ENCODE measurements around the gene CLEC11A.
"Not testable (repeated sequence)": the region's sequence is repeated elsewhere in the genome, so short reads cannot be mapped to it uniquely, and the experiment has no call there.

The CLEC11A gene

DNA sequence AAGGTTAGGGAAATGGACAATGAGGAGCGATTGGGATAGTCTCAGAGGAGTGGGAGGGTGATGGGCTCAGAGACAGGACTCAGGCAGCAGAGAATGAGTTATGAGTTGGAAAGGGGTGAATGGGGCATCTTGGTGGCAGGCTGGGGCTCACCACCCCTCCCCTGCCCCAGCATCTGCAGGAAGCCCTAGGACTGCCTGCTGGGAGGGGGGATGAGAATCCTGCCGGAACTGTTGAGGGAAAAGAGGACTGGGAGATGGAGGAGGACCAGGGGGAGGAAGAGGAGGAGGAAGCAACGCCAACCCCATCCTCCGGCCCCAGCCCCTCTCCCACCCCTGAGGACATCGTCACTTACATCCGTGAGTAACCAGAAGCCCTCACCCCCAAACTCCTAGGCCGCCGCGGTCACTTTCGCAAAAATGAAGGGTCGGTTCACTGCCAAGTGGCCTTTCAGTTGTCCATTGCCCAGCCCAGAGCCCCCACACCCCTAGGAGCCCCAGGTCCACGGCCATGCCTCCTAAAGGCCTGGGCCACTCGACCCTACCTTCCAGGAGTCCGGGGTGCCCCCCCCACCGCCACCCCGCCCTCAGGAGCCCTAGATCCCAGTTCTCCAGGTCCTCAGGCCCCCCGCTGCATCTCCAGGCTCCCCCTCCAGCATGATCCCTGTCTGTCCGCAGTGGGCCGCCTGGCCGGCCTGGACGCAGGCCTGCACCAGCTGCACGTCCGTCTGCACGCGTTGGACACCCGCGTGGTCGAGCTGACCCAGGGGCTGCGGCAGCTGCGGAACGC is 764 bp downstream of the CLEC11A start:
- DNase-seq, result no peak

DNA sequence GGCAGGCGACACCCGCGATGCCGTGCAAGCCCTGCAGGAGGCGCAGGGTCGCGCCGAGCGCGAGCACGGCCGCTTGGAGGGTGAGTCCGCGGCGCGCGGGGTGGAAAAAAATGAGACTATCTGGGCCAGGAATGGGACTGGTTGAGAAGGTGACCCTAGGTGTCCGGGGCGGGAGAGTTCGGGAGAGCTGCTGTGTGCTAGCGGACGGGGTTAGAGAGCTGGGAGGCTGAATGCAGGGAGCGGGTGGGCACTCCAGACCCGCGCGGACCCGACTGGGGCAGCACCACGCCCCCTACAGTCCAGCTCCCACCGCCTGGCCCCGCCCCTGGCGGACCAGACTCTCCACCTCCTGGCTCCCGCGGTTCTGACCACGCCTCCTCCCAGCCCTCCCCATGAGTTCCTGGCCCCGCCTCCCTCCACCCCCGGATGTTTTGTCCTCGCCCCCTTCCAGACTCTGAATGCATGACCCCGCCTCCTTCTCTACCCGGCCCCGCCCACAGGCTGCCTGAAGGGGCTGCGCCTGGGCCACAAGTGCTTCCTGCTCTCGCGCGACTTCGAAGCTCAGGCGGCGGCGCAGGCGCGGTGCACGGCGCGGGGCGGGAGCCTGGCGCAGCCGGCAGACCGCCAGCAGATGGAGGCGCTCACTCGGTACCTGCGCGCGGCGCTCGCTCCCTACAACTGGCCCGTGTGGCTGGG is 1.5 kb downstream of the CLEC11A start:
- DNase-seq, result peak; percentile 97

DNA sequence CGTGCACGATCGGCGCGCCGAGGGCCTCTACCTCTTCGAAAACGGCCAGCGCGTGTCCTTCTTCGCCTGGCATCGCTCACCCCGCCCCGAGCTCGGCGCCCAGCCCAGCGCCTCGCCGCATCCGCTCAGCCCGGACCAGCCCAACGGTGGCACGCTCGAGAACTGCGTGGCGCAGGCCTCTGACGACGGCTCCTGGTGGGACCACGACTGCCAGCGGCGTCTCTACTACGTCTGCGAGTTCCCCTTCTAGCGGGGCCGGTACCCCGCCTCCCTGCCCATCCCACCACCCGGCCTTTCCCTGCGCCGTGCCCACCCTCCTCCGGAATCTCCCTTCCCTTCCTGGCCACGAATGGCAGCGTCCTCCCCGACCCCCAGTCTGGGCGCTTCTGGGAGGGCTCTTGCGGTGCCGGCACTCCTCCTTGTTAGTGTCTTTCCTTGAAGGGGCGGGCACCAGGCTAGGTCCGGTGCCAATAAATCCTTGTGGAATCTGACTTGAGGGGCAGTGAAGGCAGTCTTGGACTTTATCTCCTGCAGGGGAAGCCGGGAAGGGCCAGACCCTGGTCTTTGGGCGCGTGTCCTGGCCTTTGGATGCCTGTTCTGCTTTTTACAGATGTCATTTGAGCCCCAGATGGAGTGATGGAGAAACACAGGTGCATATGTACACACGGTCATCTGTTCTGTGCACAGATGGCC is 2.2 kb downstream of the CLEC11A start:
- DNase-seq, result peak in 1 of 2 experiments; percentile 64

DNA sequence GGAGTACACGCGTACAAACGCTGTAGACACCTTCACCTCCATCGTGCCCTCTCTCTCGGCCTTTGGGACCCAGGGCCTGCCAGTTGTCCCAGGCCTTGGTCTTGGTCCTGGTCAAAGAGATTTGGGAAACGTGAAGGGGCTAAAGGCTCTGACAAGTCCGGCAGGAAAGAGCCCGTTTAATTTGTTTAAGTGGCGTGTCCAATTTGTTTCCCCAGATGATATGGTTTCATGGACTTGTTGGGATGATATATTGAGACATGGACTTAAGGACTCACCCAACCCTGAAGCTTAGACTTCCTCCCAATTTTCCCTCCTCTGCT is 2.7 kb downstream of the CLEC11A start:
- no peak for DNase-seq

DNA sequence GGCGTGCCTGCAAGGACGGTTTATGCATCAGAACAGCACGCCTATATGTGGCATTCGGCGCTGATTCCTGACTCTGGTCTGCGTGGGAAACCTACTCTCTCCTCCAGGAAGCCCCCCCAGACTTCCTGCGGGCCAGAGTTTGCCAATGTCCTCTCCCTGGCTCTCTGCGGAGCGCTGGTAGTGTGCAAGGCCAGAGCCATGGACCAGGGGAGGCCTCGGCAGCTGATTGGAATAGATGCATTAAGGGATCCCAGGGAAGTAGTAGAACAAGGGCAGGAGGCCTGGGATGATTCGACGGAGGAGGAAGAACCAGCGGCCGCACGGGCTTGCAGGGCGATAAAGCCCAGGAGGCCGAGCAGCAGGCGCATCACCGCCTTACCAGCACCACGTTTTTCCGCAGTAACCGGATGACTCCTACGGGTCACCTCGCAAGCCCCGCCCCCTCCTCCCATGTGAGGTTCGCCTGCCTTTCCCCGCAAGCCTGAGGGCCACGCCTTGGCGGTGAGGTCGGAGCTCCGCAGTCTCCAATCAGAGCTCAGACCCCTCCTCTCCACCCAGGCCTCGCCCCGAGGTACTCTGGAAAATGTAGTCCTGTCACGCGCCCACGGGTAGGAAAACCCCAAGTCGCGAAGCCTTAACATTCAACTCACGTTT is 5.0 kb downstream of the CLEC11A start:
- no peak for DNase-seq

DNA sequence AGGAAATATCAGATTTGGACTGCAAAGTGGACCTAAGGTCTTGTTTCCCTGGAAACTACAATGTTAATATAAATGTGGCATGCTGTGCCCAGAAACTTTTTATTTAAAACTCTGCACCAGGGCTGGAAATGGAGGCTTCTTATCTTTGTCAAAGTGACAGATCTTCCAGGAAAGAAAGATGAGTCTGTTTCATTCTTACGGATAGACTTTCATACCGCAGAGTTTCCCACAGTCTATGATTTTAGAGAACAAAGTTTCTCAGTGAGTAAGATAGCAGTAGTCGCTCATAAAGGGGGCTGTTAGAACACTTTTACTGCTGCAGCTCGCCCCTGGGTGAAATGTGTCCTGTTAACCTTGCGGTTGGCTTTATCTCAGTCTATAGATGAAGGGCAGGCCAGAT is 6.7 kb downstream of the CLEC11A start:
- DNase-seq, result no peak

DNA sequence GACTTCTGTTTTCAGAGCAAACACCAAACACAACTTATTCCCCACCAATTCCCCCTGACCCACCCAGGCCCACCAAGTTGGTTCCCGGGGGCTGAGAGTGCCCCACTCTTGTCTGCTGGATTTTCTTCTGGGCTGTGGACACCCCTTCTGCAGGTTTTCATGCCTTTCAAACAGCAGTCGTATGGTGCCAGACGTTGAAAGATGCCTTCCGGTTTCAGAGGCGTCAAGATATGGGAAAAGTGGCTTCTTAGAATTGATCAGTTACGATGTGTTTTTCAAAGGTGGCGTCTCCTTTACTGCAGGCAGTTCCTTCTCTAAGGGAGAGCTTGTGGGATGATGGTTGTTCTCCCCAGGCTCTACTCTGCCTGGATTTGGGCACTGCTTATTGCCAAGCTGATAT is 12.7 kb downstream of the CLEC11A start:
- DNase-seq, result no peak

DNA sequence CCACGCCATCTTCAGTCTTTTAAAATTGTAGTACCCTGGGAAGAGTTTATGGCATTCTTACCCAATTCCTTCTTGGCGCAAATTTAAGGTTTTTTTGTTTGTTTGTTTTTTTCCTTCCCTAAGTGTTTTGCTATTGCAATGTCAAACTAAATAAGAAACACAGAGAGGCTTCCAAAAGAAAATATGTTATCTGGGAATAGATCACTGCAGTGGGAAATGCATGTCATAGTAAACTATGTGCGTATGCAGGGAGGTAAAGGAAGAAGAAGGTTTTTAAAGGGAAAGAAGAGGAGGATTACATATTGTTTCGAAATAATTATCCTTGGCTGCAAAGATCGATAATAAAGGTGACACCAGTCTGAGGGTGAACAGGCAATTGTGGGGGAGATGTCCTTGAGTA is 13.2 kb downstream of the CLEC11A start:
- no peak for DNase-seq

DNA sequence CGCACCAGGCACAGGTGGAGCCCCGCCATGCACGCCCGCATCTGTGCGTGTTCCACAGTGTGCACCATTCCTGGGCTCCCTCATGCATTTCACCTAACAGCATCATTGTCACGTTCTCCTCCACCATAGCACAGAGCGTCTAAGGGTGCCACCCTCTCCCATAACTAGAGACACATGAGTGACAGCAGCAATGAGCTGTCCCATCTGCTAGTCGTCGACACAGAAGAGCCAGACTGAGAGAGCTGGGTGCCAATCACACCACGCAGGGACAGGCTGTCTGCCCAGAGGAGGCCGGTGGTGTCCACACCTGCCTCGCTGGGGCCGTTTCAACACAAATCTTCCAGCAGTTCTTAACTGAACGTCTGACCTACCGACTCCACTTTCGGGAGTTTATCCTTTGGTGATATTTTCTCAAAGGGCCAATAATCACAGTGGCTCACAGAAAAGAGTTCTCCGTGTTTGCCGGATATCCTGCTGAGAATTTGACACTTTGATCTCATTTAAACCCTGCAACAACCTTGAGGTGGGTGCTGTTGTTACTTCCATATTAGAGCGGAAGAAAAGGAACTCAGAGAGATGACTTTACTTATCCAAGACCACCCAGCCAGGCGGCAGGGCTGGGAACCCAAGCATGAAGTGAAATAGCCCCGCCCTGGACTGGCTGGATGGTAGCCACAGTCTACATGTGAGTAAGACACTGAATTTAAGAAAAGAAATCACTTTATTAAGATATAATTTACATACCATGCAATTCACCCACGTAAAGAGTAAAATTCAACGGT is 16.2 kb downstream of the CLEC11A start:
- no peak for DNase-seq

DNA sequence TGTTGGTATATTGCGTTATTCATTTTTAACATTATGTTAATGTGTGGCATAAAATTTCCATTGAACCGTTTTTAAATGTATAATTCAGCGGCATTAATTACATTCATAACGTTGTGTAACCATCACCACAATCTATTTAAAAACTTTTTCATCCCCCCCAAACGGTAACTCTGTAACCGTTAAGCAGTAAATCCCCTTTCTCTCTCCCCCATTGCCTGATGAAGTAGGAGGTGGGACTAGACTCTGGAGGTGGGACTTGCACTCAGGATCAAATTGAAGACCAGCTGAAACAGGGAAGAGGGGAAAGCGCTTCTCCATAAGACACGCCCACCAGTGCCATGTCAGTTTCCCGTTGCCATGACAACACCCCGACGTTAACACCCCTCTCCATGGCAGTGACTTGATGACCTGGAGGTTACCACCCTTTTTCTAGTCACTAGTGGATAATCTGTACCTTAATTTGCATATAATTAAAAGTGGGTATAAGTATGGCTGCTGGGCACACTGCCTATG is 16.8 kb downstream of the CLEC11A start:
- DNase-seq, result no peak

DNA sequence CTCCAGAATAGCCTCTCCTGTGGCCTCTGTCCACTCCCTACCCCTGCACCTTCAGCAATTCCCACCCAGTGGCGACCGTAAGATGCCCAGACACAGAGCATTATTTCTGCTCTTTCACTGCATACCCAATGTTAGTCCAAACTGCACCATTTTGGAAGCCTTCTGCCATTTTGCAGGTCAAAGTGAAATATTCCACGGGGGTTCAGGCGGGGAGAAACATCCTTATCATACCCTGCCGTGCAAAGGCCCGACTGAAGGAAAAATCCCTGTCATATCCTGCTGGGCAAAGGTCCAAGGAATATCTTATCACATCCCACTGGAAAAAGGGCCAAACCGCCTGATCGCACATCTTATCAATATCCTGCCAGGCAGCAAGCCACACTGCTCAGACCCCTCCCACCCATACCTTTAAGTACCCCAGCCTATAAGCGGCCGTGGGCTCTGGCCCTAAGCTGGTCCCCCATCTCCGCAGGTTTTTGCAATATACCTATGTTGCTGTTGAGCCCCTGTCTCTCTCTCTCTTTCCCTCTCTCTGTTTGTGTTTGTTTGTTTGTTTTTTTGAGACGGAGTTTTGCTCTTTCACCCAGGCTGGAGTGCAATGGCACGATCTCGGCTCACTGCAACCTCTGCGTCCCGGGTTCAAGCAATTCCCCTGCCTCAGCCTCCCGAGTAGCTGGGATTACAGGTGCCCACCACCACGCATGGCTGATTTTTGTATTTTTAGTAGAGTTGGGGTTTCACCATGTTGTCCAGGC is 18.2 kb downstream of the CLEC11A start:
- no peak for DNase-seq

DNA sequence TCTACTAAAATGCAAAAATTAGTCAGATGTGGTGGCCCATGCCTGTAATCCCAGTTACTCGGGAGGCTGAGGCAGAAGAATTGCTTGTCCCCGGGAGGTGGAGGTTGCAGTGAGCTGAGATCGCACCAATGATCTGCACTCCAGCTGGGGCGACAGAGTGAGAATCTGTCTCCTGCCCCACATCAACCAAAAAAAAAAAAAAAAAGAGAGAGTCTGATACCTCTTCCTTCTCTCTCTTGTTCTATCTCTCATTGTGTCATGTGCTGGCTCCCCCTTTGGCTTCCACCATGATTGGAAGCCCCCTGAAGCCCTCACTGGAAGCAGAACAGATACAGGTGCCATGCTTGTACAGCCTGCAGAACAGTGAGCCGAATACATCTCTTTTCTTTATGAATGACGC is 20.4 kb downstream of the CLEC11A start:
- DNase-seq, result no peak

DNA sequence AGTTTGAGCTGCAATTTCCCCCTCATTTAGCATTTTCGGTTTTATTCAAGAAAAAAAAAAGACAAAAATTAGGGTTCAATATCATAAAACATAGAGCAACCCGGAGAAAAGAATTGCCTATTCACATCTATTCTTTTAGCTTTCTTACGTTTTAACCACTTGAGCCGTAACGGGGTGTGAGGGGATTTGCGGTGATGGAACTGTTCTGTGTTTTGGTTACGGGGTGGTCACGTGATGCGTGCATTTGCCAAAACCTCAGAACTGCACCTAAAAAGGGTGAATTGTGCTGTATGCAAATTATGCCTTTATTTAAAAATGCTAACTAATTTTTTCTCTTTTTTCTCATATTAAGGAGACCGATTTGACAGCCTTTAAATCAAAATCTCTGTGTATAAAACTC is 22.1 kb downstream of the CLEC11A start:
- DNase-seq, result no peak

DNA sequence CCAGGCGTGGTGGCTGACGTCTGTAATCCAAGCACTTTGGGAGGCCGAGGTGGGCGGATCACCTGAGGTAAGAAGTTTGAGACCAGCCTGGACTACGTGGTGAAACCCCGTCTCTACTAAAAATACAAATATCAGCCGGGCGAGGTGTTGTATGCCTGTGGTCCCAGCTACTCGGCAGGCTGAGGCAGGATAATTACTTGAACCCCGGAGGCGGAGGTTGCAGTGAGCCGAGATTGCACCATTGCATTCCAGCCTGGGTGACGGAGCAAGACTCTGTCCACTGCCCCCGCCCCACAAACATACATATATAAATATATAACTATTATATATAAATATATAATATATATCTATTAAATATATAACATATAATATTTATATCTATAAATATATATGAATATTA is 24.0 kb downstream of the CLEC11A start:
- DNase-seq, result not testable (repeated sequence)

DNA sequence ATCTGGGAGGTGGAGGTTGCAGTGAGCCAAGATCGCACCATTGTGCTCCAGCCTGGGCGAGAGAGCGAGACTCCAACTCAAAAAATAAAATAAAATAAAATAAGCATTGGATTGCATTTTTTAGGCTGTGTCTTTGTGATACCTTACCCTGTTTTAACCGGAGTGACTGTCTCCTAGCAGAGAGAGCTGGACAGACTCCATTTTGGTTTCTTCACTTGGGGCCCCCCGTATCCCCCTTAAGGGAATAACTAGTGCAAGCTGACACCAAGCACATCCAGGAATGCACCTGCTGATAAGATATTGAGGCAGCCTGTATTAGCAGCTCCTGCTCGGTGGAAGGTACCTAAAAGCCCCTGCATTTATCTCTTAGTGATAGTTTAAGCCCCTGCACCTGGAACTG is 26.3 kb downstream of the CLEC11A start:
- no peak for DNase-seq

DNA sequence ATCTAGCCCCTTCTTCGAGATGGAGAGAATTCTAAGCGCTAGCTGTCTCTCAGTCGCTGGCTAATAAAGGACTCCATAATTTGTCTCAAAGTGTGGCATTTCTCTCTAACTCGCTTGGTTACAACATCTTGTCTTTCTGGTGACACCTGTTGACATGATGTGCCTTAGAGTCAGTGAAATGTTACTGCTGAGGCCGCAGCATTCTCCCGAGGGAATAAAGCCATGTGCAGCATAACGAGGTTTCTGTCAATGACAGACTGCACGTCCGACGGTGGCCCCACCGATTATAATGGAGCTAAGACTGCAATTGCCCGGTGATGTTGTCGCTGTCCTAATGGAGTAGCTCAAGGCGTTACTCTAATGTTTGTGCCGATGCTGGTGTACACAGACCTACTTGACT is 26.8 kb downstream of the CLEC11A start:
- DNase-seq, result no peak

DNA sequence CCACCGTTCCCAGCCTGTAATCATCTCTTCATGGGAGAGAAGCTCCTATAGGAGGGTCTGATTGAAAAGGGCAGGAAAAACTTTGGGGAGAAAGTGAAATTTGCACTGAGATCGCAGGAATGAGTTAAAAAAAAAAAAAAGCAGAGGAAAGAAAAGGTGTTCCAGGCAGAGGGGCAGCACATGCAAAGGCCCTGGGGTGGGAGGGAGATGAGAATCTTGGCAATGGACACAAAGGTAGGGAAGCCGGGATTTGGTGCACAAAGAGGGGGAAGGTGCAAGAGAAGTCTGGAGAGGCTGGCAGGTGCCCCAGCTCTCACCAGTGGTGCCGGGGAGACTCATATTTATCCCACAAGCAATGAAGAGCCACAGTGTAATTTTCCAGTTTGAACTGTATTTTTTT is 30.7 kb downstream of the CLEC11A start:
- DNase-seq, result no peak

DNA sequence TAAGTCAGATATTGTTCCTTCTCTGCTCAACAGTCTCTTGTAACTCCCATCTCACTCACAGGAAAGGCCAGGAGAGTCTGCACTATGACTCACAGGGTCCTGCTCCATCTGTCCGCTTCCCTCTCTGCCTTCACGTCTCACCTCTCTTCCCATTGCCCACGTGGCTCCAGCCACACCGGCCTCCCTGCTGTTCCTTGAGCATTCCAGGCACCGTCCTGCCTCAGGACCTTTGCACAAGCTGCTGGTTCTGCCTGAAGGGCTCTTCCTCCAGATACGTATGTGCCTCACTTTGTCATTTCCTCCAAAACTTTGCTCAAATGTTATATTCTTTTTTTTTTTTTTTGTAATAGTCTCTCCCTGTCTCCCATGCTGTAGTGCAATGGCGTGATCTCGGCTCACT is 33.1 kb downstream of the CLEC11A start:
- DNase-seq, result not testable (repeated sequence)

DNA sequence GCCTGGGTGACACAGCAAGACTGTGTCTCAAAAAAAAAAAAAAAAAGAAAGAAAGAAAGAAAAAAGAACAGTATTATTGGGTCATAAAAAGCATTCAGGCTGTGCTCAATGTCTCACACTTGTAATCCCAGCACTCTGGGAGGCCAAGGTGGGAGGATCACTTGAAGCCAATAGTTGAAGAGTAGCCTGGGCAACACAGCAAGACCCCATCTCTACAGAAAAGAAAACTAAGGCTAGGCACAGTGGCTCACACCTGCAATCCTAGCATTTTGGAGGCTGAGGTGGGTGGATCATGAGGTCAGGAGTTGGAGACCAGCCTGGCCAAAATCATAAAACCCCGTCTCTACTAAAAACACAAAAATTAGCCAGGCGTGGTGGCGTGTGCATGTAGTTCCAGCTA is 34.5 kb downstream of the CLEC11A start:
- DNase-seq, result not testable (repeated sequence)

DNA sequence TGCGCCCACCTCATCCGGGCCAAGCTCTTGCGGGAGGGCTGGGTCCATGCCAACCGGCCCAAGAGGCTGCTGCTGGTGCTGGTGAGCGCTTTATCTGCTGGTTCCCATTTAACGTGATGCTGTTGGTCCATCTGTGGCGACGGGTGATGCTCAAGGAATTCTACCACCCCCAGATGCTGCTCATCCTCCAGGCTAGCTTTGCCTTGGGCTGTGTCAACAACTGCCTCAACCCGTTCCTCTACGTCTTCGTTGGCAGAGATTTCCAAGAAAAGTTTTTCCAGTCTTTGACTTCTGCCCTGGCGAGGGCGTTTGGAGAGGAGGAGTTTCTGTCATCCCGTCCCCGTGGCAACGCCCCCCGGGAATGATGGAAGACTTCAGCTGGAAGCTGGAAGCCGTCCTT is 35.9 kb downstream of the CLEC11A start:
- not testable (repeated sequence) for DNase-seq

DNA sequence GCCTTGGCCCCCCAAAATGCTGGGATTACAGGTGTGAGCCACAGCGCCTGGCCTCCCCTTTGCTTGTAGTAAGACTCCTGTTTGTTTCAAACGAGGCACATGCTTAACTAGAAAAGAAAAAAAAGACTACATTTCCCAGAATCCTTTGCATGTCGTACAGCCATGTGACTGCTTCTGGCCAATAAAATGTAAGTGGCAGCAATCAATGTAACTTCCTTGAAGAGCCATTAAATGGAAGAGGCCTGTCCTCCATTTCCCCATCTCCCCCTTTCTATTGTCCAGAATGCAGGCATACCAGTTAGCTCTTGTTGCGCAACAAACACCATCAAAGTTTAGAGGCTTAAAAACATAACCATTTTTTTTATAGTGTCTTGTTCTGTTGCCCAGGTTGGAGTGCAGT is 36.7 kb downstream of the CLEC11A start:
- DNase-seq, result peak; percentile 7 to 19

DNA sequence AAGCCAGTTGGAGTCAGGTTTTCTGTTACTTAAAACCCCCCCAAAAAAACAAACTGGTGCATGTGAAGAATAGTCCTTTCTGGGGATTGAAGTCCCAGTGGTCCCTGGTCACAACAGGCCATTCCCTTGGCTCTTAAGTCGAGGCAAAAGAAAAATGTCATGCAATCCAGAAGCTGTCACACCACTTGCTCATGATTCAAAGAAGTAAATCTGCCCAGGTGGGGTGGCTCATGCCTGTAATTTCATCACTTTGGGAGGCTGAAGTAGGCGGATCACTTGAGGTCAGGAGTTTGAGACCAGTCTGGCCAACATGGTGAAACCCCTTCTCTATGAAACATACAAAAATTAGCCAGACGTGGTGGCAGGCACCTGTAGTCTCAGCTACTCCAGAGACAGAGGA is 38.3 kb downstream of the CLEC11A start:
- not testable (repeated sequence) for DNase-seq

Measured in SHP77 (cell line).